H1 (cell line): ENCODE results near the gene KRT5. TPM values are rescaled to one million over a fixed set of nuclear protein-coding genes. Genes with fewer than 3 reads are reported as not detected.

Experiments used
- CHD7 ChIP-seq: fragments of 300-600 bp; sonication (generic); IDR thresholded peaks from 2 replicates; pipeline ENCODE4 v1.7.1; 2012; ENCODE audit warnings: low read length, moderate library complexity, mild to moderate bottlenecking, inconsistent platforms; ENCODE audit not compliant: insufficient replicate concordance
- GABPA ChIP-seq: IDR thresholded peaks from 2 replicates; pipeline ENCODE4 v1.6.1; 2011; ENCODE audit warnings: mild to moderate bottlenecking, low read length, moderate library complexity, borderline replicate concordance; ENCODE audit not compliant: insufficient read depth
- JUND ChIP-seq: IDR thresholded peaks from 2 replicates; pipeline ENCODE4 v1.6.1; 2011; ENCODE audit warnings: mild to moderate bottlenecking, improper control_type of control experiment, low read length
- KDM4A ChIP-seq: IDR thresholded peaks from one replicate; pipeline ENCODE4 v1.7.1; 2012; ENCODE audit warnings: low read depth, mild to moderate bottlenecking, moderate library complexity, low read length, inconsistent platforms; ENCODE audit not compliant: severe bottlenecking
- PHF8 ChIP-seq: fragments of 200-600 bp; sonication (generic); conservative IDR thresholded peaks from 2 replicates; pipeline ENCODE4 v1.7.1; 2012; ENCODE audit warnings: low read depth, mild to moderate bottlenecking, inconsistent platforms, low read length, moderate library complexity
- RAD21 ChIP-seq, 2 experiments: IDR thresholded peaks in 1 of 2; conservative IDR thresholded peaks in 1 of 2; 2 replicates each; pipeline ENCODE4 v1.6.1; 2011; ENCODE audit warnings: low read depth in 2 of 2, low read length in 2 of 2, improper control_type of control experiment in 1 of 2, inconsistent platforms in 1 of 2, mild to moderate bottlenecking in 1 of 2, moderate library complexity in 1 of 2
- RNF2 ChIP-seq: fragments of 200-900, 300-1000 bp; sonication (generic); IDR thresholded peaks from 2 replicates; pipeline ENCODE4 v1.7.1; 2016; ENCODE audit warnings: borderline replicate concordance, low read depth, mild to moderate bottlenecking, antibody characterized with exemption, low read length; ENCODE audit not compliant: poor library complexity, severe bottlenecking; ENCODE audit errors: missing control alignments
- SIX5 ChIP-seq: IDR thresholded peaks from 2 replicates; pipeline ENCODE4 v1.6.1; 2011; ENCODE audit warnings: mild to moderate bottlenecking, low read depth, low read length
- polyA plus RNA-seq, 7 experiments: library from polyadenylated mRNA; depleted of rRNA in 3 of 7; stranded (reverse) in 5 of 7; unstranded in 2 of 7; fragments of >200 nt in 5 of 7; fragments of 200-250 nt in 2 of 7; gene quantifications; 1 replicate in 5 of 7; 2 replicates in 1 of 7; 4 replicates in 1 of 7; pipeline versions ENCODE4 v1.2.1 to v1.2.3, GENCODE V29; 2011 to 2013; ENCODE audit warnings: missing spikeins in 2 of 7, mixed read lengths in 2 of 7
- total RNA-seq: library from RNA; stranded (reverse); fragmentation: NEBNext Ultra II Directional; extraction: Animal tissue kit (Norgen Biotek cat#: 25700); gene quantifications from 2 replicates; pipeline ENCODE4 v1.2.1, GENCODE V29; 2021

Gene KRT5
- total and polyA plus RNA-seq, 2 of the 8 experiments (the other 6 are each of a cell fraction or from before 2014, with no cell fraction given), result 0.18 TPM; not detected in 1

GRCh38 chr12:52486166-52487105, 33.8 kb downstream of the KRT5 start (continued):
- TF ChIP-seq CHD7 (no peak), JUND (no peak), RAD21 (IDR thresholded peaks at IDR 0.05 in 1 of 2, conservative IDR thresholded peaks at IDR 0.05 in 1 of 2; ENCODE audit: low read depth in 2 of 2, low read length in 2 of 2) (no peak), KDM4A (no peak), SIX5 (no peak), GABPA (no peak), PHF8 (no peak), RNF2 (no peak)
